GM12891 (cell line): ENCODE results near the gene WIF1.

ENCODE experiments used
- POLR2A ChIP-seq: IDR thresholded peaks from 2 replicates; pipeline ENCODE4 v1.6.1; 2011; ENCODE audit warnings: low read depth, low read length, control low read depth
- POLR2AphosphoS5 ChIP-seq: IDR thresholded peaks from 2 replicates; pipeline ENCODE4 v1.6.1; 2011; ENCODE audit warnings: low read depth, low read length, control low read depth
- POU2F2 ChIP-seq: IDR thresholded peaks from 2 replicates; pipeline ENCODE4 v1.6.1; 2011; ENCODE audit warnings: low read depth, mild to moderate bottlenecking, control low read depth, low read length, moderate library complexity
- TAF1 ChIP-seq: IDR thresholded peaks from 2 replicates; pipeline ENCODE4 v1.6.1; 2011; ENCODE audit warnings: low read depth, low read length, control low read depth

DNA sequence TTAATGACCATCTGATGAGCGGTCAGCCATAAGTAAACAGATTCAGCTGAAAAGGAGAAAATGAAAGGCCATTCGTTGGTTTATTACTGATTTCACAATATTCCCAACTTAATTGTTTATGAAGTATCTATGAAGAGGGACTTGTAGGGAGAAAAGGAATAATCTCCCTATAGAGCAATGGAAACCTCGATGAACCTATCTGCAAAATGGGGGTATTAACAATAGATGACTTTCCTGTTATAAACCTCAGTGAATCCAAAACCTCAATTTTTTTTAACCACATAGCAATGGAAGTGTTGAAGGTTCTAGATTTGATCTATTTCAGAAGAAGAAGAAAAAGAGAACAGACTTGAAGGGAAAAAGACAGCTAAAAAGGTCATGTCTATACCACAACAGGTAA, 2.0 kb downstream of the WIF1 start:
- TF ChIP-seq POLR2A (no peak), POLR2AphosphoS5 (no peak), TAF1 (no peak), POU2F2 (no peak)
